HG03521 (cell line): Measurements from ENCODE around the gene HES4.

ENCODE experiments used
- ATAC-seq: cut with Tn5 transposase; IDR thresholded peaks from one replicate; pipeline ENCODE4 v1.9.1; 2021; ENCODE audit warnings: mild to moderate bottlenecking, moderate library complexity; ENCODE audit not compliant: unreplicated experiment

HES4 gene

GRCh38 chr1:953524-954320 is 46.2 kb downstream of the HES4 start:
- ATAC-seq = no peak

- ATAC-seq = no peak
Observed at GRCh38 chr1:952603-953002, 47.3 kb downstream of the HES4 start.

GRCh38 chr1:952201-952600 is 47.7 kb downstream of the HES4 start:
- ATAC-seq = no peak

- no peak for ATAC-seq
Observed at GRCh38 chr1:951364-951763, 48.5 kb downstream of the HES4 start.

- ATAC-seq = no peak
Observed at GRCh38 chr1:950881-951280, 49.0 kb downstream of the HES4 start.

GRCh38 chr1:950268-950667 is 49.6 kb downstream of the HES4 start:
- no peak for ATAC-seq
